ENCODE measurements around the gene UBE2I.
A peak's percentile ranks its signal among the peaks of the same experiment; 100 is the strongest.

UBE2I gene

DNA sequence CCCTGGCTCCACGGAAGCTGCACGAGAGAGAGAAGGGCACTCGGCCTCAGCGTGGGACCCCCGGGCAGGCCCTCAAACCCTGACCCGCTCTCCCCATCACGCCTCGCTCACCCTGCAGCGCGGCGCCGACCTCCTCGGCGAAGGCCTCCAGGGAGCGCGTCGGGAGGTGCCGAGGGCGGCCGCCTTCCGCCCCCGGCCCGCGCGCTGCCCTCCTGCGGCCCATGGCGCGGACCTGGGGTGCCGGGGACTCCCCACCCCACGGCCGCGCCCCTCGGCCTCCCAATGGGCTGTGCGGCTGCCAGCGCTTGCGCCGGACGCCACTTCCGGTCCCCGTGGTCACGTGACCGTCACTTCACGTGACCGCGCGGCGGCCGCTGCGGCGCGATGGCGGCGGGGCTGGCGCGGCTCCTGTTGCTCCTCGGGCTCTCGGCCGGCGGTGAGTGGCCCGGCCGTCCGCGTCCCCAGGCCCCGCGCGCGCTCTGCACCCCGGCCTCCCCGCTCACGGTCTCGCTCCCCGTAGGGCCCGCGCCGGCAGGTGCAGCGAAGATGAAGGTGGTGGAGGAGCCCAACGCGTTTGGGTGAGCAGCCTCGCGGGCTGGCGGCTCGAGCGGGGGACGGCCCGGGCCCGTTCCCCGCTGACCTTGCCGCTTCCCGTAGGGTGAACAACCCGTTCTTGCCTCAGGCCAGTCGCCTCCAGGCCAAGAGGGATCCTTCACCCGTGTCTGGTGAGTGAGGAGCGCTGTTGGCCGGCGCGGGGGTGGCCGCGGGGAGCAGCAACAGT, 42.3 kb downstream of the UBE2I start, which contains the start of the genes GNPTG and TSR3:
Gene GNPTG (plus strand): TSS at position 350 of the 781 bp plus-strand sequence. CDS start 35 bp downstream, at position 385.
Gene TSR3 (minus strand): TSS at position 297 of the 781 bp plus-strand sequence. CDS start 74 bp downstream, at position 223.
- peak within 1 kb of the TSS; percentile 79 to 94 (median 82) for H3K4me3 ChIP-seq (ENCODE audit: low read depth in 1 of 5, low read length in 5 of 5)
- H3K27me3 ChIP-seq (ENCODE audit: control insufficient read depth in 5 of 5, insufficient read depth in 4 of 5, low read length in 5 of 5), result no peaks in the 10 kb centered on the region
- peaks cover 10 to 46% (median 43%) of the 10 kb centered on the region in 5 donors for H3K4me1 ChIP-seq (ENCODE audit: control insufficient read depth in 5 of 5, insufficient read depth in 5 of 5, low read length in 5 of 5)
- H3K36me3 ChIP-seq (ENCODE audit: control insufficient read depth in 5 of 5, insufficient read depth in 5 of 5, low read length in 5 of 5), result peaks cover 0 to 33% (median 29%) of the 10 kb centered on the region in 5 donors
- peak within 1 kb of the TSS; percentile 59 to 93 (median 83) for H3K9ac ChIP-seq (ENCODE audit: low read length in 5 of 5)
- peak within 1 kb of the TSS; percentile 67 for H3K27ac ChIP-seq (ENCODE audit: low read depth, low read length)
- H3K9me3 ChIP-seq (ENCODE audit: control insufficient read depth in 5 of 5, low read length in 5 of 5), result no peaks in the 10 kb centered on the region

DNA sequence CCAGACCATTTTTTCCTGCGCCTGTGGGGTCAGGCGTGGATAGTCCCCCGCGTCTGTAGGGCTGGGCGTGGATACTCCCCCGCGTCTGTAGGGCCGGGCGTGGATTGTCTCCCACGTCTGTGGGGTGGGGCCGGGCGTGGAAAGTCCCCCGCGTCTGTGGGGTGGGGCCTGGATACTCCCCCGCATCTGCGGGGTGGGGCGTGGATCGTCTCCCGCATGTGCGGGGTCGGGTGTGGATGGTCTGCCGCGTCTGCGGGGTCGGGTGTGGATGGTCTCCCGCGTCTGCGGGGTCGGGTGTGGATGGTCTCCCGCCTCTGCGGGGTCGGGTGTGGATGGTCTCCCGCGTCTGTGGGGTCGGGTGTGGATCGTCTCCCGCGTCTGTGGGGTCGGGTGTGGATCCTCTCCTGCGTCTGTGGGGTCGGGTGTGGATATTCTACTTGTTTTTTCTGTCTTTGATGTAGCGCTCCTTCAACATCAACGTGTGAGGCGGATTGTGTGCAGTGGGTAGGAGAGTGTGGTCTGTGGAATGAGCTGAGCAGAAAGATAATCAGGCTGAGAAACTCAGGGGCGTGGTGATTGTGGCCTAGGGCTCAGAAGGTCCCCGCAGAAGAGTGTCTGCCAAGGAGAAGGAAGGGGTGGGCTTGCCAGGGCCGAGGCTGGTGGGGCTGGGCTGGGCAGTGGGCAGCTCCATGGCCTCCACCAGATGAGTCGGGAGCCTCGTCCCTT, 45.5 kb downstream of the UBE2I start:
- H3K9ac ChIP-seq (ENCODE audit: low read length in 5 of 5), result peak overlapping the region in 1 of 5 donors; percentile 11
- H3K4me1 ChIP-seq (ENCODE audit: control insufficient read depth in 5 of 5, insufficient read depth in 5 of 5, low read length in 5 of 5), result peaks cover 10 to 45% (median 42%) of the 10 kb centered on the region in 5 donors
- peaks cover 0 to 21% (median 11%) of the 10 kb centered on the region in 5 donors for H3K36me3 ChIP-seq (ENCODE audit: control insufficient read depth in 5 of 5, insufficient read depth in 5 of 5, low read length in 5 of 5)
- H3K4me3 ChIP-seq (ENCODE audit: low read depth in 1 of 5, low read length in 5 of 5), result no peak overlapping the region
- H3K27ac ChIP-seq (ENCODE audit: low read depth, low read length), result no peak overlapping the region
- no peaks in the 10 kb centered on the region for H3K27me3 ChIP-seq (ENCODE audit: control insufficient read depth in 5 of 5, insufficient read depth in 4 of 5, low read length in 5 of 5)
- no peaks in the 10 kb centered on the region for H3K9me3 ChIP-seq (ENCODE audit: control insufficient read depth in 5 of 5, low read length in 5 of 5)

DNA sequence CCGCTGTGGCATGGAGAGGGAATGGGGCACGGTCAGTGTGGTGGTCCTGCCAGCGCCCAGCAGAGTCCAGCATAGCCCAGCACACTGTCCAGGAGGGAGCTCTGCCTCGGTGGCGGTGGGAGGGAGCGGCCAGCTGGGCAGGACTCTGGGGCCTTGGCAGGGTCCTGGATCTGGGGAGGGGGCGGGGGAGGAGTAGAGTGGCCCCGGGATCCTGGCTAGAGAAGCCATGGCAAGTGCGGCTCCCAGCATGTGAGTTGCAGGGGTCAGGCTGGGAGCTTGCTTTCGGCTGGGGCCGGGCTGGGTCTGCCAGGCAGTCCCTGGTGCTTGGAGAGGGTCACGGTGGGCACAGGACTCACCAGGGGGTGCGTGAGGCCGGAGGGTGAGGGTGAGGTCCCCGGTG, 46.2 kb downstream of the UBE2I start:
- Histone ChIP-seq H3K4me1 (ENCODE audit: control insufficient read depth in 5 of 5, insufficient read depth in 5 of 5, low read length in 5 of 5) (peaks cover 10 to 39% (median 36%) of the 10 kb centered on the region in 5 donors), H3K36me3 (ENCODE audit: control insufficient read depth in 5 of 5, insufficient read depth in 5 of 5, low read length in 5 of 5) (peaks cover 0 to 20% (median 8%) of the 10 kb centered on the region in 5 donors)

DNA sequence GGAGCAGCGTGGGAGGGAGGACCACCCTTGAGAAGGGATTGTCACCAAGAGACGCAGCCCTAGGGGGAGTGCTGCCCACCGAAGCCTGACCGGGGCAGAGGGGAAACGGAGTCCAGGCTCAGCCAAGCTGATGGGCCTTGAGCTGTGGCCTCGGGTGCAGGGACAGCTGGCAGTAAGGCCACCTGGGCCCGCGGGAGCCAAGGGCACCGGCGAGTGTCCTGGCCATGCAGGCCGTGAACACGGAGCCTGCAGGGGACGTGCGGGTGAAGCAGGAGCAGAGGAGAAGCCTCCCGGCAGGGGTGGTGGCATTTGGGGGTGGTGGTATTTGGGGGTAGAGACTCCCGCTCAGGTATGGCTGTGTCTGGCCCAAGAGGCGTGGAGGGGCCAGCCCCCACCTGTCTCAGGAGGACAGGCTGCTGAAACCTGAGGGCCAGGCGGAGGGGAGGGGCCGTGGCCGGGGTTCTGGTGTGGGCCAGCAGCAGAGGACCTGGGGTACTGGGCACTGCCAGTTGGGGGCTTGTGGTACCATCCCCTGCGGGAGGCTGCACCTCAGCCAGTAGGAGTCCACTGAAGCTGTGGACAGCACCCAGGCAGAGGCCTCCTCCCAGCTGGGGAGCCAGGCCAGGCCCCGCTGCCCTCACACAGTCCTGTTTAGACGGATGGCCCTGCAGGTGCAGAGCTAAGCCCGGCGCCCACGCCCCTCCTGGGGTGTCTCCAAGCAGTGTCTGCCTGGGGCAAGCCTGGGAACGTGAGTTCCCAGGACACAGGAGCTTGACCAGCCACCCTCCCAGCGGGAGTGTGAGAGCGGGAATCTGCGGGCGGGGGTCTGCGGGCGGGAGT, 46.8 kb downstream of the UBE2I start:
- H3K36me3 ChIP-seq (ENCODE audit: control insufficient read depth in 5 of 5, insufficient read depth in 5 of 5, low read length in 5 of 5), result peaks cover 0 to 26% (median 13%) of the 10 kb centered on the region in 5 donors
- no peaks in the 10 kb centered on the region for H3K9me3 ChIP-seq (ENCODE audit: control insufficient read depth in 5 of 5, low read length in 5 of 5)
- H3K4me3 ChIP-seq (ENCODE audit: low read depth in 1 of 5, low read length in 5 of 5), result no peak overlapping the region
- no peaks in the 10 kb centered on the region for H3K27me3 ChIP-seq (ENCODE audit: control insufficient read depth in 5 of 5, insufficient read depth in 4 of 5, low read length in 5 of 5)
- no peak overlapping the region for H3K27ac ChIP-seq (ENCODE audit: low read depth, low read length)
- H3K9ac ChIP-seq (ENCODE audit: low read length in 5 of 5), result peak overlapping the region in 3 of 5 donors; percentile 25 to 45 (median 35)
- peaks cover 5 to 32% (median 29%) of the 10 kb centered on the region in 5 donors for H3K4me1 ChIP-seq (ENCODE audit: control insufficient read depth in 5 of 5, insufficient read depth in 5 of 5, low read length in 5 of 5)

More for the DNA sequence above, 46.2 kb downstream of the UBE2I start:
- Histone ChIP-seq H3K9me3 (ENCODE audit: control insufficient read depth in 5 of 5, low read length in 5 of 5) (no peaks in the 10 kb centered on the region), H3K27me3 (ENCODE audit: control insufficient read depth in 5 of 5, insufficient read depth in 4 of 5, low read length in 5 of 5) (no peaks in the 10 kb centered on the region), H3K9ac (ENCODE audit: low read length in 5 of 5) (peak overlapping the region in 1 of 5 donors; percentile 11), H3K27ac (ENCODE audit: low read depth, low read length) (no peak overlapping the region), H3K4me3 (ENCODE audit: low read depth in 1 of 5, low read length in 5 of 5) (no peak overlapping the region)

DNA sequence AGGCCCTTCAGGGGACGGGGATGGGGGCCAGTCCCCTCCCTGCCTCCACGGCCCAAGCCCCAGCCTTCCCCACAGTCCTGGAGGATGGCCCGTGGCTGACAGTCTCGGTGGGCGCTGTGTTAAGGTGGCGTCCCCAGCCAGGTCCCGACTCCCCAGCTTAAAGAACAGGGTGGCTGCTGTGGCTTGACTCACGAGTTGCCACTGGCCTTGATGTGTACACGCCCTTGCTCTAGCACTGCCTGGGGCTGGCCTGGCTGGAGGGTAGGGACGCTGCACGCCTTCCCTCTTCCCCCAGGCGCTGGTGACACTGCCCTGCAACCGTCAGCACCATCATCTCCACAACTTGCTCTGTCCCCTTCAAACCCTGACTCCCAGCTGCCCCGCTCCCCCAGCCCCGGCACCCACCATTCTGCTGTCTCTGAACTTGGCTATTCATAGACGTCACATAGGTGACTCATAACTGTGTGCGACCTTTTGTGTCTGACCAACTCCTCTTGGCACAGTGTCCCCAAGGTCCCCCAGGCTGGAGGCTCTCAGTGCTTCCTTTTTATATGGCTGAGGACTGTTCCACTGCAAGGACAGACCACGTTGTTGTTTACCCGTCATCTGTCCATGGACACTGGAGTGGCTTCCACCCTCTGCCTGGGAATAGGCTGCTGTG, 48.6 kb downstream of the UBE2I start:
- Histone ChIP-seq H3K4me3 (ENCODE audit: low read depth in 1 of 5, low read length in 5 of 5) (no peak overlapping the region), H3K9me3 (ENCODE audit: control insufficient read depth in 5 of 5, low read length in 5 of 5) (no peaks in the 10 kb centered on the region), H3K27ac (ENCODE audit: low read depth, low read length) (no peak overlapping the region)

DNA sequence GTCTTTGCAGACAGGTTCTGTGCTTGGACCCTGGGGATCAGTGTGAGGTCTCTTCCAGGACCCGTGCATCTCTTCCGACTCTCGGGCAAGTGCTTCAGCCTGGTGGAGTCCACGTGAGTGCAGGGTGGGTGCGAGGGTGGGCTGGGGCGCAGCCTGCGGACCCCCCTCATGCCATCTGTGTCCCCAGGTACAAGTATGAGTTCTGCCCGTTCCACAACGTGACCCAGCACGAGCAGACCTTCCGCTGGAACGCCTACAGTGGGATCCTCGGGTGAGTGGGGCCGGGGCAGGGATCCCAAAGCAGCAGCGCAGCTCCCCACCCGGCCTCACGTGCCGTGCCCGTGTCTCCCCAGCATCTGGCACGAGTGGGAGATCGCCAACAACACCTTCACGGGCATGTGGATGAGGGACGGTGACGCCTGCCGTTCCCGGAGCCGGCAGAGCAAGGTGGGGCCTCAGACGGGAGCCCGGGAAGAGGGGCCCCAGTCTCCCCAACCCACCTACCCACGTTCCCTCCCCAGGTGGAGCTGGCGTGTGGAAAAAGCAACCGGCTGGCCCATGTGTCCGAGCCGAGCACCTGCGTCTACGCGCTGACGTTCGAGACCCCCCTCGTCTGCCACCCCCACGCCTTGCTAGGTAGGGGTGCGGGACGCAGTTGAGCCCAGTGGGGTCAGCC, 52.4 kb downstream of the UBE2I start:
- Histone ChIP-seq H3K27me3 (ENCODE audit: control insufficient read depth in 5 of 5, insufficient read depth in 4 of 5, low read length in 5 of 5) (no peaks in the 10 kb centered on the region), H3K4me3 (ENCODE audit: low read depth in 1 of 5, low read length in 5 of 5) (no peak overlapping the region), H3K9ac (ENCODE audit: low read length in 5 of 5) (no peak overlapping the region), H3K4me1 (ENCODE audit: control insufficient read depth in 5 of 5, insufficient read depth in 5 of 5, low read length in 5 of 5) (no peaks in the 10 kb centered on the region), H3K27ac (ENCODE audit: low read depth, low read length) (no peak overlapping the region), H3K9me3 (ENCODE audit: control insufficient read depth in 5 of 5, low read length in 5 of 5) (no peaks in the 10 kb centered on the region), H3K36me3 (ENCODE audit: control insufficient read depth in 5 of 5, insufficient read depth in 5 of 5, low read length in 5 of 5) (peaks cover 0 to 80% (median 63%) of the 10 kb centered on the region in 5 donors)

More for the DNA sequence above, 48.6 kb downstream of the UBE2I start:
- Histone ChIP-seq H3K4me1 (ENCODE audit: control insufficient read depth in 5 of 5, insufficient read depth in 5 of 5, low read length in 5 of 5) (peaks cover 0 to 21% (median 15%) of the 10 kb centered on the region in 5 donors), H3K27me3 (ENCODE audit: control insufficient read depth in 5 of 5, insufficient read depth in 4 of 5, low read length in 5 of 5) (no peaks in the 10 kb centered on the region), H3K9ac (ENCODE audit: low read length in 5 of 5) (no peak overlapping the region), H3K36me3 (ENCODE audit: control insufficient read depth in 5 of 5, insufficient read depth in 5 of 5, low read length in 5 of 5) (peaks cover 0 to 43% (median 29%) of the 10 kb centered on the region in 5 donors)

DNA sequence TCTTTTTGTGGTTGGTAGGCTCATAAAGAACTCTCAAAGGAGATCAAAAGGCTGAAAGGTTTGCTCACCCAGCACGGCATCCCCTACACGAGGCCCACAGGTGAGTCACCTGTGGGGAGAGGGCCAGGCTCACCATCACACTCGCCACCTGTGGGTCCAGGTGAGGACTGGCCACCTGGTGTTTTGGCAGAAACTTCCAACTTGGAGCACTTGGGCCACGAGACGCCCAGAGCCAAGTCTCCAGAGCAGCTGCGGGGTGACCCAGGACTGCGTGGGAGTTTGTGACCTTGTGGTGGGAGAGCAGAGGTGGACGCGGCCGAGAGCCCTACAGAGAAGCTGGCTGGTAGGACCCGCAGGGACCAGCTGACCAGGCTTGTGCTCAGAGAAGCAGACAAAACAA, 53.4 kb downstream of the UBE2I start:
- H3K36me3 ChIP-seq (ENCODE audit: control insufficient read depth in 5 of 5, insufficient read depth in 5 of 5, low read length in 5 of 5), result peaks cover 0 to 84% (median 69%) of the 10 kb centered on the region in 5 donors

DNA sequence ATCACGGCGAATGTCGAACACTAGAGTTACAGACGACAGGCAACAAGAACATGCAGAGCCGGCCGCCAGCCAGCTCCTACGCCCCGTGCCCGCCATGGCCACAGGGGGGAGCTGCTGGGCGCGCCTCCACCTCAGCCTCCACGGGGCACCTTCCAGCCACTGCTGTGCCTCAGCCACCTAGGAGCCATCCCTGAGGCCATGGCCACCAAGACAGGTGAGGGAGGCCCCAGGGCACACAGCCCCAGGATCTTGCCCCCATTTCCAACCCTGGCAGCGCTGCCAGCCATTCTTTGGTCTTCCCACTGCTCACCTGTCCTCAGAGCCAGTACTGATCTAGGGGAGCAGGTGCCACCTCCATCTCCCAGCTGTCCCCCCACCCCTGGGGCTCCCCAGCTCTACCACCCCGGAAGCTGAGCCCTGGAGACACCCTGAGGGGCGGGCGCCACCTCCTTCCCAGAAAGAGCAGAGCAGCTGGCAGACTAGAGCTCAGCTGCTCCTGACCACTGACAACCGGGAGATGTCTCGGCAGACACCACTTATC, 54.1 kb downstream of the UBE2I start:
- Histone ChIP-seq H3K36me3 (ENCODE audit: control insufficient read depth in 5 of 5, insufficient read depth in 5 of 5, low read length in 5 of 5) (peaks cover 0 to 84% (median 69%) of the 10 kb centered on the region in 5 donors), H3K9me3 (ENCODE audit: control insufficient read depth in 5 of 5, low read length in 5 of 5) (no peaks in the 10 kb centered on the region), H3K4me1 (ENCODE audit: control insufficient read depth in 5 of 5, insufficient read depth in 5 of 5, low read length in 5 of 5) (no peaks in the 10 kb centered on the region), H3K9ac (ENCODE audit: low read length in 5 of 5) (no peak overlapping the region), H3K4me3 (ENCODE audit: low read depth in 1 of 5, low read length in 5 of 5) (no peak overlapping the region), H3K27me3 (ENCODE audit: control insufficient read depth in 5 of 5, insufficient read depth in 4 of 5, low read length in 5 of 5) (no peaks in the 10 kb centered on the region), H3K27ac (ENCODE audit: low read depth, low read length) (no peak overlapping the region)

More for the DNA sequence above, 53.4 kb downstream of the UBE2I start:
- Histone ChIP-seq H3K4me1 (ENCODE audit: control insufficient read depth in 5 of 5, insufficient read depth in 5 of 5, low read length in 5 of 5) (no peaks in the 10 kb centered on the region), H3K9ac (ENCODE audit: low read length in 5 of 5) (no peak overlapping the region), H3K27me3 (ENCODE audit: control insufficient read depth in 5 of 5, insufficient read depth in 4 of 5, low read length in 5 of 5) (no peaks in the 10 kb centered on the region), H3K9me3 (ENCODE audit: control insufficient read depth in 5 of 5, low read length in 5 of 5) (no peaks in the 10 kb centered on the region), H3K27ac (ENCODE audit: low read depth, low read length) (no peak overlapping the region), H3K4me3 (ENCODE audit: low read depth in 1 of 5, low read length in 5 of 5) (no peak overlapping the region)
